DOHH2 (cell line): Measurements from ENCODE around the gene WDR33.

Experiments
- EZH2phosphoT487 ChIP-seq: fragments of 200-600 bp; sonication (generic); IDR thresholded peaks from 2 replicates; pipeline ENCODE4 v1.6.1; 2017; ENCODE audit warnings: borderline replicate concordance, mild to moderate bottlenecking, antibody characterized with exemption, low read length, moderate library complexity, mixed read lengths
- TF ChIP-seq, protein P1 (sequence below): fragments of 200-600 bp; sonication (generic); IDR thresholded peaks from one replicate; pipeline ENCODE4 v1.5.1; 2014; ENCODE audit warnings: antibody characterized with exemption, mild to moderate bottlenecking, low read depth, low read length; ENCODE audit not compliant: poor library complexity, severe bottlenecking

DNA sequence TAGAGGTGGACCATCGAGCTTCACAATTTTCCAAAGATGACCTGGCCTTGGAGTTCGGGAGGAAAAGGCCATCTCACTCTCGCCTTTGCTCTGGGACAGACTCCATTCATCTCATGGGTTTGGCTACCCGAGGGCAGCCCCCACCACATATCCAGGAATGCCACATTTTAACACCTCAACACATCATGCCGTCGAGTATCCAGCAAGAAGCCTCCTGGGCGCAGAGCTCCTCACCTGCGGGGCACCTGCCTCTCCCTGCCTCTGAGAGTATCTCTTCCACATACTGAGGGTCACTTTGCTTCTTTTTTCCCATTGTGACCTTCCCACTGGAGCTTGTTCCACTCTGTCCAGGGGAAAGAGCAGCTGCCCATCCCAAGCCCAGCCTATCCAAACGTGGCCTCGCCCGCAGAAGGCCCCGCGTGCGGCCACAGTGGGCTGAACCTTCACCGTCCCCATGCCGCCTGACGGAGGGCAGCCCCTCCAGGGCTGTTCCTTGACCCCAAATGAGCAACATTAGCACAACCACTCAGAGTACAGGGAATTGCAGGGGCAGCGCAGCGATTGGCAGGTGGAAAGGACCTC is 130.2 kb downstream of the WDR33 start:
- TF ChIP-seq, protein P1, sequence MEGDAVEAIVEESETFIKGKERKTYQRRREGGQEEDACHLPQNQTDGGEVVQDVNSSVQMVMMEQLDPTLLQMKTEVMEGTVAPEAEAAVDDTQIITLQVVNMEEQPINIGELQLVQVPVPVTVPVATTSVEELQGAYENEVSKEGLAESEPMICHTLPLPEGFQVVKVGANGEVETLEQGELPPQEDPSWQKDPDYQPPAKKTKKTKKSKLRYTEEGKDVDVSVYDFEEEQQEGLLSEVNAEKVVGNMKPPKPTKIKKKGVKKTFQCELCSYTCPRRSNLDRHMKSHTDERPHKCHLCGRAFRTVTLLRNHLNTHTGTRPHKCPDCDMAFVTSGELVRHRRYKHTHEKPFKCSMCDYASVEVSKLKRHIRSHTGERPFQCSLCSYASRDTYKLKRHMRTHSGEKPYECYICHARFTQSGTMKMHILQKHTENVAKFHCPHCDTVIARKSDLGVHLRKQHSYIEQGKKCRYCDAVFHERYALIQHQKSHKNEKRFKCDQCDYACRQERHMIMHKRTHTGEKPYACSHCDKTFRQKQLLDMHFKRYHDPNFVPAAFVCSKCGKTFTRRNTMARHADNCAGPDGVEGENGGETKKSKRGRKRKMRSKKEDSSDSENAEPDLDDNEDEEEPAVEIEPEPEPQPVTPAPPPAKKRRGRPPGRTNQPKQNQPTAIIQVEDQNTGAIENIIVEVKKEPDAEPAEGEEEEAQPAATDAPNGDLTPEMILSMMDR = no peak
- no peak for TF ChIP-seq EZH2phosphoT487
